ENCODE results near the gene GPR183. TPM values are rescaled to one million over a fixed set of nuclear protein-coding genes. Genes with fewer than 3 reads are reported as not detected.

GPR183 gene
- total RNA-seq, 1 donor from 2014 or later = not detected

GRCh38 chr13:99301913-99302636 lies 5.1 kb downstream of the GPR183 start:
- H3K4me3 Mint-ChIP-seq = no peak overlapping the region
- H3K4me1 Mint-ChIP-seq = peaks cover 11% of the 10 kb centered on the region
- H3K9me3 Mint-ChIP-seq = no peaks in the 10 kb centered on the region
- no peak overlapping the region for H3K27ac Mint-ChIP-seq (ENCODE audit: unreplicated experiment)
- H3K36me3 Mint-ChIP-seq (ENCODE audit: low read depth) = no peaks in the 10 kb centered on the region
- TF ChIP-seq, protein P1, sequence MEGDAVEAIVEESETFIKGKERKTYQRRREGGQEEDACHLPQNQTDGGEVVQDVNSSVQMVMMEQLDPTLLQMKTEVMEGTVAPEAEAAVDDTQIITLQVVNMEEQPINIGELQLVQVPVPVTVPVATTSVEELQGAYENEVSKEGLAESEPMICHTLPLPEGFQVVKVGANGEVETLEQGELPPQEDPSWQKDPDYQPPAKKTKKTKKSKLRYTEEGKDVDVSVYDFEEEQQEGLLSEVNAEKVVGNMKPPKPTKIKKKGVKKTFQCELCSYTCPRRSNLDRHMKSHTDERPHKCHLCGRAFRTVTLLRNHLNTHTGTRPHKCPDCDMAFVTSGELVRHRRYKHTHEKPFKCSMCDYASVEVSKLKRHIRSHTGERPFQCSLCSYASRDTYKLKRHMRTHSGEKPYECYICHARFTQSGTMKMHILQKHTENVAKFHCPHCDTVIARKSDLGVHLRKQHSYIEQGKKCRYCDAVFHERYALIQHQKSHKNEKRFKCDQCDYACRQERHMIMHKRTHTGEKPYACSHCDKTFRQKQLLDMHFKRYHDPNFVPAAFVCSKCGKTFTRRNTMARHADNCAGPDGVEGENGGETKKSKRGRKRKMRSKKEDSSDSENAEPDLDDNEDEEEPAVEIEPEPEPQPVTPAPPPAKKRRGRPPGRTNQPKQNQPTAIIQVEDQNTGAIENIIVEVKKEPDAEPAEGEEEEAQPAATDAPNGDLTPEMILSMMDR (conservative IDR thresholded peaks at IDR 0.05) = no peak
- H3K27me3 Mint-ChIP-seq (ENCODE audit: low read depth) = no peaks in the 10 kb centered on the region
- no peak for DNase-seq (ENCODE audit: low read depth, low spot score)

GRCh38 chr13:99301056-99301838 lies 6.0 kb downstream of the GPR183 start:
- Mint-ChIP-seq H3K4me3 (no peak overlapping the region), H3K9me3 (no peaks in the 10 kb centered on the region), H3K4me1 (peaks cover 2% of the 10 kb centered on the region), H3K36me3 (ENCODE audit: low read depth) (no peaks in the 10 kb centered on the region), H3K27ac (ENCODE audit: unreplicated experiment) (no peak overlapping the region), H3K27me3 (ENCODE audit: low read depth) (no peaks in the 10 kb centered on the region)
- TF ChIP-seq, protein P1 (conservative IDR thresholded peaks at IDR 0.05) = no peak
- no peak for DNase-seq (ENCODE audit: low read depth, low spot score)

- no peaks in the 10 kb centered on the region for H3K27me3 Mint-ChIP-seq (ENCODE audit: low read depth)
- no peaks in the 10 kb centered on the region for H3K4me1 Mint-ChIP-seq
- DNase-seq (ENCODE audit: low read depth, low spot score) = no peak
- H3K9me3 Mint-ChIP-seq = no peaks in the 10 kb centered on the region
- TF ChIP-seq, protein P1 (conservative IDR thresholded peaks at IDR 0.05) = no peak
- H3K36me3 Mint-ChIP-seq (ENCODE audit: low read depth) = no peaks in the 10 kb centered on the region
- no peak overlapping the region for H3K4me3 Mint-ChIP-seq
- no peak overlapping the region for H3K27ac Mint-ChIP-seq (ENCODE audit: unreplicated experiment)
Observed at GRCh38 chr13:99299920-99300341, 7.3 kb downstream of the GPR183 start.

GRCh38 chr13:99299256-99299919 lies 7.8 kb downstream of the GPR183 start:
- H3K27me3 Mint-ChIP-seq (ENCODE audit: low read depth) = no peaks in the 10 kb centered on the region
- H3K36me3 Mint-ChIP-seq (ENCODE audit: low read depth) = no peaks in the 10 kb centered on the region
- H3K27ac Mint-ChIP-seq (ENCODE audit: unreplicated experiment) = no peak overlapping the region
- DNase-seq (ENCODE audit: low read depth, low spot score) = no peak
- no peaks in the 10 kb centered on the region for H3K9me3 Mint-ChIP-seq
- TF ChIP-seq, protein P1 (conservative IDR thresholded peaks at IDR 0.05) = no peak
- H3K4me3 Mint-ChIP-seq = no peak overlapping the region
- no peaks in the 10 kb centered on the region for H3K4me1 Mint-ChIP-seq

GRCh38 chr13:99298056-99298455 lies 9.1 kb downstream of the GPR183 start:
- Mint-ChIP-seq H3K27me3 (ENCODE audit: low read depth) (no peaks in the 10 kb centered on the region), H3K36me3 (ENCODE audit: low read depth) (no peaks in the 10 kb centered on the region), H3K9me3 (no peaks in the 10 kb centered on the region), H3K4me3 (no peak overlapping the region), H3K4me1 (no peaks in the 10 kb centered on the region), H3K27ac (ENCODE audit: unreplicated experiment) (no peak overlapping the region)
- TF ChIP-seq, protein P1 (conservative IDR thresholded peaks at IDR 0.05) = no peak
- DNase-seq (ENCODE audit: low read depth, low spot score) = no peak
